Gastroesophageal sphincter (tissue), 3 donors: ENCODE data around the gene PHF8.

ENCODE experiments used
- EP300 ChIP-seq: sonication (generic); formaldehyde crosslinking; IDR thresholded peaks from one replicate; pipeline ENCODE4 v1.6.1; 2017; ENCODE audit warnings: antibody characterized with exemption, mild to moderate bottlenecking
- POLR2A ChIP-seq, 2 donors: fragments of 450-650 bp; IDR thresholded peaks; one replicate each; pipeline ENCODE4 v1.6.1; 2017; ENCODE audit warnings: antibody characterized with exemption in 2 of 2, mild to moderate bottlenecking in 2 of 2, moderate library complexity in 1 of 2
- POLR2AphosphoS5 ChIP-seq: sonication (generic); formaldehyde crosslinking; IDR thresholded peaks from one replicate; pipeline ENCODE4 v1.6.1; 2017; ENCODE audit warnings: antibody characterized with exemption
- TF ChIP-seq, protein P1 (sequence below), 4 experiments: fragments of 200-600 bp in 2 of 4; fragments of 450-650 bp in 2 of 4; sonication (generic) in 1 of 4; IDR thresholded peaks; one replicate each; pipeline ENCODE4 v1.5.1; 2017 to 2019; ENCODE audit warnings: antibody characterized with exemption in 4 of 4, mild to moderate bottlenecking in 2 of 4, moderate library complexity in 2 of 4

DNA sequence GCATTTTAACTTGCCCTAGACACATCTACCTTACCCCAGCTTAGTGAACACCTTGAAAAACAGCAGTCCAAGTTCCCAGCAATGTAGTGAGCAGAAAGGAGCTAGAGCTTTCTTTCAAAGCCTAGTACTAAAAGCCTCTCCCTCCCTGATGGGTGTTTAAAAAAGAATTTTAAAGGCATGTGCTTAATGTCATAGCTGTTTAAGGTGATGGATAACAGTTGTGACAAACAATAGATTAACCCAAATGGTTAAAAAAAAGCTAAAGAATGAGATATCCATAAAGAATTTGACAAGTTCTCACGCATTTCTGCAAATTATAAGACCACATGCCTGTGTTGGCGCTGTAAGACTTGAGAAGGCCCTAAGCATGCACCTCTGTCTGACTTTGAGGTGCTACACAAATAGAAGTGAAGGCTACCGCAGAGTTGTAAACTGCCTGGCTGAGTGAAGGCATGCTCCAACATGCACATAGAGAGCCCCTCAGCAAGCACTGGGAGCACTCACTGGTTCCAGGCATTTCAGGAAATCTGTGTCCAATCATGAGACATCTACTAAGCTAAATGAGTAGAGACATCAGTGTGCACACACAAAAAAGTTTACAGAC lies 94.0 kb downstream of the PHF8 start:
- TF ChIP-seq, protein P1, sequence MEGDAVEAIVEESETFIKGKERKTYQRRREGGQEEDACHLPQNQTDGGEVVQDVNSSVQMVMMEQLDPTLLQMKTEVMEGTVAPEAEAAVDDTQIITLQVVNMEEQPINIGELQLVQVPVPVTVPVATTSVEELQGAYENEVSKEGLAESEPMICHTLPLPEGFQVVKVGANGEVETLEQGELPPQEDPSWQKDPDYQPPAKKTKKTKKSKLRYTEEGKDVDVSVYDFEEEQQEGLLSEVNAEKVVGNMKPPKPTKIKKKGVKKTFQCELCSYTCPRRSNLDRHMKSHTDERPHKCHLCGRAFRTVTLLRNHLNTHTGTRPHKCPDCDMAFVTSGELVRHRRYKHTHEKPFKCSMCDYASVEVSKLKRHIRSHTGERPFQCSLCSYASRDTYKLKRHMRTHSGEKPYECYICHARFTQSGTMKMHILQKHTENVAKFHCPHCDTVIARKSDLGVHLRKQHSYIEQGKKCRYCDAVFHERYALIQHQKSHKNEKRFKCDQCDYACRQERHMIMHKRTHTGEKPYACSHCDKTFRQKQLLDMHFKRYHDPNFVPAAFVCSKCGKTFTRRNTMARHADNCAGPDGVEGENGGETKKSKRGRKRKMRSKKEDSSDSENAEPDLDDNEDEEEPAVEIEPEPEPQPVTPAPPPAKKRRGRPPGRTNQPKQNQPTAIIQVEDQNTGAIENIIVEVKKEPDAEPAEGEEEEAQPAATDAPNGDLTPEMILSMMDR (IDR thresholded peaks at IDR 0.05) = no peak
- no peak for TF ChIP-seq EP300
- TF ChIP-seq POLR2A (IDR thresholded peaks at IDR 0.05) = no peak
- TF ChIP-seq POLR2AphosphoS5 = no peak
